Activated naive CD4-positive, alpha-beta T cell treated with anti-CD3 and anti-CD28 coated beads, Interleukin-2, amount 50 U/mL, for 16 hours (primary cell): ENCODE results near the gene VPS26B.
"Not testable (repeated sequence)": the region's sequence is repeated elsewhere in the genome, so short reads cannot be mapped to it uniquely, and the experiment has no call there.

Experiments
- DNase-seq: peaks from one replicate; pipeline ENCODE4 v3.0.0-alpha.2; 2020

The VPS26B gene

DNA sequence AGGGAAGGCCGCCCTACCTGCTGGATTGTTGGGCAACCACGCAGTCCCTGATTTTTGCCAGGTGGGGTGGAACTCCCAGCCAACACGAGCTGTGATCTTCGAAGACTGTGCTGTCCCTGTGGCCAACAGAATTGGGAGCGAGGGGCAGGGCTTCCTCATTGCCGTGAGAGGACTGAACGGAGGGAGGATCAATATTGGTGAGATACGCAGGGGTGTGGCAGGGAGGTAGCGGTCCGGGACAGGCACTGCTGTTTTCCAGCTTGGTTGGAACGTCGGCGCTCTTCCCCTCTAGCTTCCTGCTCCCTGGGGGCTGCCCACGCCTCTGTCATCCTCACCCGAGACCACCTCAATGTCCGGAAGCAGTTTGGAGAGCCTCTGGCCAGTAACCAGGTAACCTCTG, 36.5 kb downstream of the VPS26B start:
- DNase-seq: no peak

DNA sequence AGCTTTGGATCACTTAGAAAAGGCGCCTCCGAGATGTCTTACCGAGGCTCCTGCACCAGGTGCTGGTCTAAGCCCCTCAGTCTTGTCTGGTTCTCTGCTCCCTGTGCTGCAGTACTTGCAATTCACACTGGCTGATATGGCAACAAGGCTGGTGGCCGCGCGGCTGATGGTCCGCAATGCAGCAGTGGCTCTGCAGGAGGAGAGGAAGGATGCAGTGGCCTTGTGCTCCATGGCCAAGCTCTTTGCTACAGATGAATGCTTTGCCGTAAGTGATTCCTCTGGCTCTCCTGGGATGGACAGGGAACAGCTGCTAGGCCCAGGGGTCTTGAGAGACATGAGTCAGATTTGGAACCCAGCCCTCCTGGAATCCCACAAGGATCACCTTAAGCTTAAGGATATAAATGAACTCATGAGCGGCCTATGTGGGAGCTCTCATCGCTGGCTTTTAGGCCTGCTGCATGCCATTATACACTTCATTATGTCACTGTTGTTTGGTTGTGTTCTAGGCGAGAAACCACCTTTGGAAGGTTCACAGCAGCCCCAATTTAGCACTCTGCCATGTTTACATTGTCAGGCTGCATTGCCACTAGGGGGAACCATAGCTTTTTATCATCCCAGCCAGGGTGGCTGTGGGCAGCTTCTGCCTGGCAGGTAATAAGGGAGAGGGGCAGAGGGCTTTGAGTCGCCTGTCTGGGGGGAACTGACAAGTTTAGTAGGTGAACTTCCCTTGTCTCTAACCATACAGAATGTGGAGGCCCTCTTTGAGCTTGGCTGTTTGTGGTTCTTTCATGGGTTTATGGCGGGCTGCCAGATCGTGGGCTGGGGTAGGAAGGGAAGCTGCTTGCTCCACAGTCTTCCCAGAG, 37.4 kb downstream of the VPS26B start:
- DNase-seq: peak; percentile 45

DNA sequence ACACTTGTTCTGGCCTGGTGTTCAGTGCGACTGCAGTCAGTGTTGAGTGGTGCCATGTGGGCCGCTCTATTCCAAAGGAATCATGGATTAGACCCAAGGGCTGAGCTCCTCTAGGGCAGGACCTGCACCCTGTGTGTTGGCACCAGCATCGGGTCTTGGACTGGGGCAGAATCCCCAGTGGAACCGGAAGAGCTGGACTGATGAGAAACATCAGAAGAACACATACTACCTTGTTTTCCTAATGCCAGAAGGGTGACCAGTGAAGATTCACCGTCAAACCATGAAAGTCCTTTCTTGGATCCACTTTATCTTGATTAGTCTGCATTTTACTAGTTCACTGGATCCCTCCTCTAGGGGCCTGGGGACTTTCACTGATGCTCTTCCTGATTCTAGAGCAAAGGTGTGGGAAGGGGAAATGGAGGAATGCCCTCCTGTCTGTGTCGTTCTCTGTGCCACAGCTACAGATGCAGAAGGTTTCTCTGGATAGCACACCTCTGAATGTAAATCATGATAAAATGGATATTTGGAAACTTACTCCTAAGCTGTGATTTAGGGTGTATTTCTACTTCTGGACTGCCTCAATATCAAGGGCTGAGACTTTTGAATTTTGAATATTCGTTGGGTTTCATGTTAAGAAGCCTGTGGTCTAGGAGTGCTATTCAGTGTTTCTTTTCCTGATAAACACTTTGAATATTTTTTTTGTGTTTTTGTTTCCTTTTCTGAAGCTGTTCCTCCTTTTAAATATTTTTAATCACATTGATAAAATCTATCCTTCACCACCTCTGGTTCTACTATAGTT, 40.7 kb downstream of the VPS26B start:
- no peak for DNase-seq

DNA sequence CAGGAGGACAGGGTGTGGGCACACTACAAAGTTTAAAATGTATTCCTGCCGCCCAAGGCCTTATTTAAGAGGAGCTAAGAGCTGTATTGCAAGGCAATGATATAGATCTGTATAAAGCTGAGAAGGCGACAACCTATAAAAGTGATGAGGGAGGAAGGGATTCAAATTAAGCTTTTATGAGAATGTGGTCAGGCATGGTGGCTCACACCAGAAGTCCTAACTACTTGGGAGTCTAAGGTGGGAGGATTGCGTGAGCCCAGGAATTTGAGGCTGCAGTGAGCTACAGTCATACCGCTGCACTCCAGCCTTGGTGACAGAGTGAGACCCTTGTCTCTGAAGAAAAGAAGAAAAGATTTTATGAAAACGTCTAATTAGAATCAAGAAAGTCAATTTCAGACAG, 42.0 kb downstream of the VPS26B start:
- no peak for DNase-seq

DNA sequence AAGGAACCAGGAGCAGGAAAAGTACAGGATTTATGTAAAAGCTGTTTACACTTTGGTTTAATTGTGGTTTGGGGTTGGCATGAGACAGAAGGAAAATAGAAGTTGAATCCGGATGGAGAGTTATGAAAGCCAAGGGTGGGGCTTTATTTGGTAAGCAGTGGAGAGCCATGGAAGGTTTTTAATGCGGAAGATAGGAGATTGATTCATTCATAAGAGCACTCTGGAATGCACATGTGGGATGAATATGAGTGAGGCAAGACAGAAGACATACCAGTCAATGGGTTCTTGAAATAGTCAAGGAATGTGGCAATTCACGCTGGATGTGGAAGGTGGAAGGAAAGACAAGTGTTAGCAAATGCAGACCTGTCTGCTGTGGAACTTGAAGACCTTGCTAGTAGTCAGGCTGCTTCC, 42.4 kb downstream of the VPS26B start:
- no peak for DNase-seq

DNA sequence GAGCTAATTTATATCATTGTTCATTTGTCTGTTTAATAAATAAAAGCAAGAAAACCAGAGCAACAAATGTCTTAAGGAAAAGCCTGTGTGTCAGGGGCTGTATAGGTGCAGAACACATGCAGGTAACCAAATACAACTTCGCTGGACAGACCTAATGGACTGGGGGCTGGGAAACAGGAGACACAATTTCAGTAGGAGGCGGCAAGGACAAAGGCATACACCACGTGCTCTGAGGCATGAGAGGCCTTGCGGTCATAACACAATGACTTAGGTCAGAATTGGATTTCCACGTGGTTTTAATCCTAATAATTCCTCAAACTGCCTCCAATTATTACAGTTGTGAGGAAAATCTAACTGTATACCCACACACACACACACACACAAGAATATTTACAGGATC, 43.0 kb downstream of the VPS26B start:
- no peak for DNase-seq

DNA sequence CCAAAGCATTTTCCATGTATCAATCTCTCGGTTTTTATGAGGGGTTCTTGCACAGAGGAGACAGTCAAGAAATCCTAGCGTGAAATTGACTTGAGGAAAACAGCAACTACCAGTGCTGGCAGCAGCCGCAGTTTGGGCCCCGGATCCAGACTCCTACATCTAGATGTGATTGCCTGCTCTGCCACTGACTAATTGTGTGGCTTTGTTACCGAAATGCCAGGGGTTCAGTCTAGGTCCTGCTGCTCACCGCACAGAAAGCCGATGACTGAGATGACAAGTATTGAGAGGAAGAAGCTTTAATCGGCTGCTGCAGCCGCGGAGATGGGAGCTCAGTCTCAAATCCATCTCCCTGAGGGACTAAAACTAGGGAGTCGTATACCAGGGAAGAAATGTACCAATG, 43.5 kb downstream of the VPS26B start:
- no peak for DNase-seq

DNA sequence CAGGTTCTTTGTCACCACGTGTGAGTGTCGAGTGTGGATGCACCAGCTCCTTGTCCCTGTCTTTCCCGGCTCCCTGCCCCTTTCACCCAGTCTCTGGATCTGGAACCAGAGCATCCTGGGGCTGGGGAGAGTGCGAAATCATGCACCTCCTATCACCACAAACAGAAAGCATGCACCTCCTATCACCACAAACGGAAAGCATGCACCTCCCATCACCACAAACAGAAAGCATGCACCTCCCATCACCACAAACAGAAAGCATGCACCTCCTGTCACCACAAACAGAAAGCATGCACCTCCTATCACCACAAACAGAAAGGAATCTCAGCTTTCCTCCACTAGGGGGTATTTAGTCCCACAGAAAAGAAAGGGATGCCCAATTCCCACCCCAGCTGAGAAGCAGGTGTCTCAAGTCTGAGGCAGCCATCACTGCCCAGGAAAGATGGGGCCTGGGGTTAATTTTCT, 45.8 kb downstream of the VPS26B start:
- DNase-seq: no peak

DNA sequence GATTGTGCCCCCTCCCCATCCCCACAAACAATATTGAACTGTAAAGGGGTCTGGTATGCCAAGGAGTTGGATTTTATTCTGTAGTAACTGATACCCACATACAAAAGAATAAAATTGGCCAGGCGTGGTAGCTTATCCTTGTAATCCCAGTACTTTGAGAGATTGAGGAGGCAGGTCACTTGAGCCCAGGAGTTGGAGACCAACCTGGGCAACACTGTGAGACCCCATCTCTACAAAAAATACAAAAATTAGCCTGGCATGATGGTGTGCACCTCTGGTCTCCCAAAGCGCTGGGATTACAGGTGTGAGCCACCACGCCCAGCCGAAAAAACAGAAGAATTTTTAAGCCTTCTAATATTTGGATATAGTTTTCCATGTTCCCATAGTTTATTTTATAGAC, 47.5 kb downstream of the VPS26B start:
- DNase-seq: no peak

DNA sequence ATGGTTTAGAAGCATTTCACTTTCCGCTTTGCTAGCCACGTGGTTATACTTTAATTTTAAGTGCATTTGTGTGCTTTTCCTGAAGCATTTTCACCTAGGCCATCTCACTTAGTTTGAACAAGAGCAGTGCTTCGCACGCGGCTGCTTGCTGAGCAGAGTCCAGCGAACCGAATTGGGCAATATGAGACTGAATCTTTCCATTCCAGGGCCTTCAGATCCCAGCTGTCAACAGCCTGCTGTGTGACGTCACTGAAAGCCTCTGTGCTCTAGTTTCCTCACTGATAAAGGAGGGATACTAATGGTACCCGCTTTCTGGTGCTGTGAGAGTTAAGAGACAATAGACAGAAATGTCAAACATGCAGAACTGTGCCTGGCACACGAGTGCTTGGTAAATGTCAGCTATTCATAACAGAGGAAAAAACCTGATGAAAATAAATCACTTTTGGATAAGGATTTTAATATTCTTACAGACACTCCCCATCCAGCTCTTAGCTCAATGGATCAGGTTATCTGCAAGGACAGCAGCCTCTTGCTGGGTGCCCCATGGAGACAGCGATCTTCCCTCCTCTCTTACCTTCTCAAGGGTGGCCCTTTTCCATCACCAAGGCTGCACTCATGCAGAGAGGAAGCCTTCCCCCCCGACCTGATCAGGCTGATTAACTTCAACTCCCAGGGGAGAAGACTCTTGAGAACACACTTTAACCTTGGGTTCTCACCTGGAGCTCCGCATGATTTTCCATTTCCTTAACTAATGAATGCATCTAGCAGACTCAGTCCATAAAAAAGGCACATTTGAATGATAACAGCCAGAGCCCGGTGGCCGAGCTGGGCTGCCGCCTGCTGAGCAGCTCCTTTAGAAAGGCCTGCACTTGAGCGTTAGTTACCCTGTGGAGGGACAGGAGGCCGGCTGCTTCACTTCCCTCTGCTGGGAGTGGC, 48.2 kb downstream of the VPS26B start:
- no peak for DNase-seq

DNA sequence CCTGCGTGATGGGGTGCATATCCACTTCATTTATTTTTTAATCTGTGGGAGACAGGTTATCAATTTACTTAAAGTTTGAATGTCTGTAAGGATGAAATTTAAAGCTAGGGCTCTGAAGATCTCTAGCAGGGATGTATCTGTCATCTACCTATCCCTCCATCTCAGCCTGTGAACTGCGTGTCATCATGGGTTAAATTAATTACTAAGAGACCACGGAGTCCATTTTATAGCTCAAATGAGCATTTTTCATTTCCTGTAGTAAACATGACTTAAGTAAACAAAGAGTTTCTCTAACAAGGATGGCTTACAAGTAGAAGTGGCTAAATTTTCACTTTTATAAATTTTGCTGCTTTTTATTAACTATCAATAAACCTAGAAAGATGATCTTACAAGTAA, 48.8 kb downstream of the VPS26B start:
- no peak for DNase-seq

DNA sequence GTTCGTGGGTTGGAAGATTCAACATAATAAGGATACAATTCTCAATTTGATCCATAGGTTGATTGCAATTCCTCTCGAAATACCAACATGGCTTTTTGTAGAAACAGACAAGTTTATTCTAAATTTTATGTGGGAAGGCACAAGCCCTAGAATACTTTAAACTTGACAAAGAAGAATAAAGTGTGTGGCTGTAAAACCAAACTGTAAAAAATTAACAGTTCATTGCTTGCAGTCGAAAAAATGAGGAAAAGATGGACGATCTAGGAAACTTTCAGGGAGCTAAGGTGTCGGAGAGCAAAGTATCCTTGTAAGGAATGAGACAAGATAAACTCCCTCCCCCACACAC, 50.7 kb downstream of the VPS26B start:
- no peak for DNase-seq

DNA sequence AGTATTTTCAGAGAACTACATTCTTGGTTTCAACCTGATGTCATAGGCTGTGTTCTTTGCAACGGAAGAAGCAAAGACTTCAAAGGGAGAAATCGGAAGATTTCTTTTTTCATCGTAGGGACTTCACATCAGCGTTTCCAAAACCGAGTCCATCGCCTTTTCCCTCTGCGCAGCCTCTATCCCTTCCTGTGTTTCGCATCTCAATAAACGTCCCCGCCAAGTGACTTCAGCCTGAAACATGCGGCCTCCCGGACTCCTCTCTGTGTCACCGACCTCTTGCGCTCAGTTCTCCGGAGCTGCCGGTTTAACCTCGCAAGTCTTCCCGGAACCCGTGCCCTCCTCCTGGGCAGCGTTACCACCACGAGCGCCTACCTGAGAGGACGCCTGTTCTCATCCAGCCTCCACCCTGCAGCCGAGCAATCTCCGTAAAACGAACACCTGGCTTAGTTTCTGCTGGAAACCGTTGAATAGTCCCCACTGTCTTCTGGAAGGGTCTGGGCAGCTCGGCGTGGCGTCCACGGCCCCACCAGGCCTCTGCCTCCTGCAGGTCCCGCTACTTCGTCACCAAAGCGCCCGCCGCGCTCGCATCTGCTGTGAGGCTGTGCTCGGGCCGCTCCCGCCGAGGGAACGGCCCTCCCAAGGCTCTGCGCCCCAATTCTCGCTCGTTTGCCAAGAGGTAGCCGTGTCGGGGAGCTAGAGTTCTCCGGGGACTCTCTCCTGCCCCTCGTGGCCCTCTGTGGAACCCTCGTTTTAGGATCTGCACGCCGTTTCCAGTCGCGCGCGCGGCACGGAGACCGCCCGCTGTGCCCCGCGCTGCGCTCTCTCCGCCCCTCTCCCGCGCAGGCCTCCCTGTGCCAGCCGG, 51.3 kb downstream of the VPS26B start, which contains the start of gene GLB1L3:
TSS of gene GLB1L3 (plus strand) at position 846 of the 862 bp plus-strand sequence. CDS start 362 bp downstream, outside the sequence.
- peak; percentile 85 for DNase-seq

DNA sequence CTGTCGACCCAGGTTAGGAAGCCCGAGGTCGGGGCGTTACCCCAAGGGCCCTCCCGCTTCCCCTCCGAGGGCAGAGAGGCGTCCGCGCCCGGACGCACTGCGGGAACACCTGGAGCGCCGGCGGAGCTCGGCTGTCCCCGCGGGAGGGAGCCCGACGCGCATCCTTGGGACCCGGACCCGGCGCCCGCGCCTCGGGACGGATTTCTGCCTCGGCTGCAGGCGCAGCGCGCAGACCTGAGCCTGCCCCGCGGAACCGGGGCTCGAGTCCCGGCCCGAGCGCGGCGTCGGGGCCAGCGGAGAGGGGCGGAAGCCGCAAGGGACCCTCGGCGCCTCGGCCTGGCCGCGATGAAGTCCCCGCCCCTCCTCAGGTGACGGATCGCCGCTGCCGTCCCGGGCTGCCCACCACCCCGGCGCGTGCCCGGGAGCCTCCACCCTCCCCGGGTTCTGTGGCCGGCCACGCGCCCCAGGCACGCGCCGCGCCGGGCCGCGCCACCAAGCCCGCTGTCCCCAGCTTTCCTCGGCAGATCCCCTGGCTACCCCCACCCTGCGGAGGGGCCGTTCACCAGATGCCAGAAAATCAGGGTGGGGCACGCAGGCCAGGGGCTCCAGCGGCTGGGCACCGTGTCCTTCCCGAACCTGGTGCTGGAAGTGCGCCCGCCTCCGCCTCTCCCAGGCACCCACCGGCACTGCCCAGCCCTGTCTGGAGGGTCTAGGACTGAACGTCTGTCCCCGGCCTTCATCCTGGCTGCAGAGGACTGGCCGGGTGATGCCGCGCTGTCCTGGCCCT, 52.1 kb downstream of the VPS26B start:
- peak; percentile 19 for DNase-seq

DNA sequence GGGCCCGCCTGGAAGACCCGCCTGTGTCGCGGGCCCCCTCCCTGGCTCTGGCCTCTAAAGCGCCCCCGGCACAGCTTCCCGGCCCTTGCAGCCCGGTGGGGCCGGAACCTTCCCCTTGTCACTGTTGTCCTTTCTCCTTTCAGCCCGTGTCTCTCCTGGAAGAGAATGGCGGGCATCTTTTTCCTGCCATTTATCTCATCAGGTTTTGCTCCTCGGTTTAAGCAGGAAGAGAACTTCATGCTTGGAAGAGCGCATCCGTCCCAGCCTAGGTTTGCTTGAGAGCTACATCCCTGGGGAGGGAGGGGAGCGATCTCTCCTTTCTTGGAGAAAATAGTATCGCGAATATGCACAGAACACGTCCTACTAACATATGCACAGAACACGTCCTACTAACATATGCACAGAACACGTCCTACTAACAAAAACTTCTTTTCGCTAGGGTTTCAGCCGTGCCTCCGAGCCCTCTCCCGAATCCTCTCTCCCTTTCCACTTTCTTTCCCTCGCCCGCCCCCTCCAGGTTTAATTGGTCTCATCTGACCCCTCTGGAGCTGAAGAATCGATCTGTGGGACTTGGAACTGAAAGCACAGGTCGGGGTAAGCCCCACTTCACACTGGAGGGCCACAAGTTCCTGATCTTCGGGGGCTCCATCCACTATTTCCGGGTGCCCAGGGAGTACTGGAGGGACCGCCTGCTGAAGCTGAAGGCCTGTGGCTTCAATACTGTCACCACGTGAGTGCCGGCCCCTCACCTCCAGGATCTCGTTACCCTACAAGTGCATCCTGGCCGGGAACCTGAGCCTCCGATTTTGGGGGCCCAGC, 52.9 kb downstream of the VPS26B start:
- no peak for DNase-seq

DNA sequence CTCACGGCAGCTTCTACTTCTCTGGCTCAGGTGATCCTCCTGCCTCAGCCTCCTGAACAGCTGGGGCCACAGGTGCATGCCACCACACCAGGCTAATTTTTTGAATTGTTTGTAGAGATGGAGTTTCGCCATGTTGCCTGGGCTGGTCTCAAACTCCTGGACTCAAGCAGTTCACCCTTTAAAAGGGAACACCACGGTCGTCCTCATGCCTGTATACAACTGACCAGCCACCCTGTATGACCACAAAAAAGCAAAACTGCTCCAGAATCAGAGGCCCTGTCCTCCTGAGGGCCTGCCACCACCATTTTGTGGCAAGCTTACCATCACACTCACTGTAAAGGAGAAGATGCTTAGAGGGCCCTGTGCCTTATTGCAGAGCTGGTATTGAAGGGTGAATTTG, 53.9 kb downstream of the VPS26B start:
- no peak for DNase-seq

DNA sequence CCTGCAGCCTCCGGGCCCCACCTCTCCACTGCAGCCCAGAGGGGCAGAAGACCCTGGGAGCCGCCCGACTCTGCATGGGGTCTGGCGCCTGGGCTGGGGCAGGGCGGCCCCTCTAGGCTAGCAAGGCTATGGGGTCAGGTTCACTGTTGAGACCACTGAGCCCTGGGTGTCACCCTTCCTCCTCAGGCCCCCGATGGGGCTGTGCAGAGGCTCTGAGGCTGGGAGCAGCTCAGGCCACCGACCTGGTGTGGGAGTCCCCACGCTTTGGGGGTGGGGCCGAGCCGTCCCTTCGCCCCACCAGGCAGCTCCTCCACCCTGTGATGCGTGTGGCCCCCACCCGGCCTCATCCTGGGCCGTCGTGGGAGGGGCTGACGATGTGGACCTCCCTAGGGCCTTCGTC, 57.2 kb downstream of the VPS26B start:
- DNase-seq: not testable (repeated sequence)

DNA sequence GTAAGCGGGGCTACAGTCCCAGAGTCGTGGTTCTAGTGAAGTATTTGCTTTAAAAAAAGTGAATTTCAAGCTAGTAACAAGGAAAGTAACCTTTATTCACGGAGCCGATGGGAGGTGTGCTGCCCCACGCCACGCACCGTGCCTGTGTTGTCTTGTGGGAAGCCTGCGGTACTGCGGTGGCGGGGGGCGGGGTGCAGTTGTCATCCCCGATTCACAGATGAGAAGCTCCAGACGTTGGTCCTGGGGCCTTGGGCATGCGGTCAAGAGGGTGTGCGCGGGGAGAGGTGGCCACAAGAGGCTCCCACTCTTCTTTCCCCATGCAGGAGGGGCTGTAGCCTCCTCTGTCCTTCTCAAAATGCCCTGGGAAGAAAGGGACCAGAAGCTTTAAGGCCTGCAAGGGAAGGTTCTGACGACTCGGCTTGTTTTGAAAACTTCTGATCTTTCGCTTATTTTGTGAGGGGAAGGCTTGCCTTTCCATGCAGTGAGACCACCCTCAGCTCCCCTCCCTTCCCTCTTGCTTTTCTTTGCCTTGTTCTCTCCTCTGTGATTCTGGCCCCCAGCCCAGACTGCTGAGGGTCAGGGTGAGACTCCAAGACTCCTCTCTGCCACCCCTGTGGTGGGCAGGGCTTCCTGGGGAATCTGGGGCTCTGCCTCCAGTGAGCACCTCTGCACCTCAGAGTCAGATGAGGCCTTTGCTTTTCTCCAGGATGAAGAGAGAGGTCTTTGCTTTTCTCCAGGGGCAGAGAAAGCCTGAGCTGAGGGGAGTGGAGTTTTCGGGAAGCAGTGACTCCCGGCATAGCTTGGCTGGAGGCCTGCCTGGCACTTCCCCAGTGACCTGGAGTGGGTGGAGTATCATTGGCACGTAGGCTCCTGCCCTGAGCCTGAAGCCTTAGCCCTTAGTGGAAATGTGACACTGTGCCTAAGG, 57.9 kb downstream of the VPS26B start:
- DNase-seq: no peak
